Pulmonary artery endothelial cell (primary cell): ENCODE results near the gene WAPL. TPM values are rescaled to one million over a fixed set of nuclear protein-coding genes. Genes with fewer than 3 reads are reported as not detected.
"Not testable (repeated sequence)": the region's sequence is repeated elsewhere in the genome, so short reads cannot be mapped to it uniquely, and the experiment has no call there.

Experiments used
- DNase-seq: peaks from one replicate; pipeline ENCODE4 v3.0.0-alpha.2; 2011; ENCODE audit warnings: low read depth, low spot score
- total RNA-seq: library from RNA; depleted of rRNA; stranded (reverse); fragments of >200 nt; gene quantifications from 2 replicates; pipeline ENCODE4 v1.2.3, GENCODE V29; 2014

WAPL gene
- total RNA-seq, 1 donor from 2014 or later = 53.0 TPM

- DNase-seq = no peak
Observed at GRCh38 chr10:86389441-86390193, 132.0 kb downstream of the WAPL start.

GRCh38 chr10:86389109-86389440, 132.5 kb downstream of the WAPL start:
- not testable (repeated sequence) for DNase-seq

- DNase-seq = no peak
Observed at GRCh38 chr10:86388119-86388704, 133.4 kb downstream of the WAPL start.

- no peak for DNase-seq
Observed at GRCh38 chr10:86387178-86387794, 134.3 kb downstream of the WAPL start.

GRCh38 chr10:86385806-86386205, 135.8 kb downstream of the WAPL start:
- no peak for DNase-seq

Other genes starting within 250 kb of the WAPL start
- gene GRID1, start 155.0 kb downstream of the WAPL start, total RNA-seq = not detected in 2 replicates
- gene OPN4, start 132.8 kb upstream of the WAPL start, total RNA-seq = not detected in 2 replicates
- gene LDB3, start 146.7 kb upstream of the WAPL start, total RNA-seq = not detected in 2 replicates
- gene BMPR1A, start 234.8 kb upstream of the WAPL start, total RNA-seq = 1.4 and 3.0 TPM in 2 replicates